NCI-H446 (cell line): ENCODE data around the gene PRICKLE1.

Experiments
- DNase-seq, 2 experiments: peaks; one replicate each; lab custom pipeline; 2025; lab: John Stamatoyannopoulos, UW

PRICKLE1 gene

DNA sequence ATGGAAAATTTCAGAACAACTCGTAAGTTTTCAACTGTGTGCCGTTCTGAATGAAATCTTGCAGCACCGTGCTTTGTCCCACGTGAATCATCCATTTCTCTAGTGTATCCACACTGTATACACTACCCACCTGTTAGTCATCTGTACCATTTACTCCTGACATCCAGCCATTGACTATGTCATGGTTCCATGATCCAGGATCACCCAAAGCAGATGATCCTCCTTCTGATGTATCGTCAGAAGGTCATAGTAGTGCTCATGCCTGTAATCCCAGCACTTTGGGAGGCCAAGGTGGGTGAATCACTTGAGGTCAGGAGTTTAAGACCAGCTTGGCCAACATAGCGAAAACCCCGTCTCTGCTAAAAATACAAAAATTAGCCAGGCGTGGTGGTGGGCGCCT, 140.7 kb downstream of the PRICKLE1 start:
- DNase-seq: no peak

DNA sequence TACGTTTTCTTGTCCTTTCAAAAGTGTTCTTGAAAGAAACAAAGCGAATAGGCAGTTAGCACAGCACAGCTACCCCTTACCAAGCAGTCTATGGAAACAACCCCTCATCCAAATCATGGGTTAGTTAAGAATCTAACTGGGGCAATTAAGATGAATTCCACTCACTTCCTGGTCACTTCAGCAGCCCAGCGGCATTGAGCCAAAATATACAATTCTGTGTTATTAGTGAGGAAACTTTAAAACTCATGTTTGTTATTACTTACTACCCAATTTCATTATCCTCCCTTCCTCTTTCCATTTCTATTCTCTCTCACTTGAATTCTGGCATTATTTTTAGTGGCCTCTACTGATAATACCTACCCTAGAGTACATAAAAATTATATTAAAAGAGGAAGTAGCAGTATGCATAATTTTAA, 142.2 kb downstream of the PRICKLE1 start:
- no peak for DNase-seq

GRCh38 chr12:42446761-42447160, 142.8 kb downstream of the PRICKLE1 start:
- DNase-seq: no peak

GRCh38 chr12:42445891-42446290, 143.7 kb downstream of the PRICKLE1 start:
- no peak for DNase-seq

- no peak for DNase-seq
Measured at GRCh38 chr12:42444192-42444943, 145.2 kb downstream of the PRICKLE1 start.

DNA sequence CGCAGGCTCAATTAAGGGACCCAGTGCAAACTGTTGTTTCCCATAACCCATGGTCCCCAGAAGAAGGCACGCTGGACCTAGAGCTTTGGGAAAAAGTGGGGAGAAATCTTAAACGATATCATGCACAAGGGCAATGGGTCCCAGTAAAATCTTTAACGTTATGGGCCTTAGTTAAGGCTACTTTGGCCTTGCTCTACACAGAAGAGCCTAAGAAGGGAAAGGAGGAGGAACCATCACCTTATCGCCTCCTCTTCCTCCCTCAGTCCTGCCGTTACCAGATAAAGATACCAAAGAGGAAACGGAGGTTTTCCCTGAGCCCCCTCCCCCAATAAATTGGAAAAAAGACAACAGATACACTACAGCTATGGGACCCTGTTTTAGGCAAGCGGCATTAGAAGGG, 146.7 kb downstream of the PRICKLE1 start:
- no peak for DNase-seq

DNA sequence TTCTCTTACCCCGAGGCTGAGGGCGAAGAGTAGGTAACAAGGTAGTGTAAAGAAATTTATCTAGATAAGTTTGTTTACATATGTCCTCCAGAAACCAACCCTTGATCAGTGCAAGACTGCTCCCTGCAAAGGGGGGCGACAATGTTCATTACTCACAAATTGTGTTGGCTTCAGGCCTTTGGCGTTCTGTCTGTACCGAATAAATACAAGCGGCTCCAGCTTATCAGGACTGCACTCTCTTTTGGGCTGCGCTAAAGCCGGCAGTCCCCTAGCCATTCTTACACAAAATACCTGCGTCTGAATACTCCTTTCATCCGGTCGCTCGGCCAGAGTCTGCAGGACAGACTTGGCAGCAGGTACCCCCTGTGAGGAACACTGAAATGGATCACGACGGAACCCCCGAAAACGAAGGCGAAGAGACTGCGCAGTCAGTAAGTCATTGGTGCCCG, 147.2 kb downstream of the PRICKLE1 start:
- no peak for DNase-seq

GRCh38 chr12:42440608-42441007, 148.9 kb downstream of the PRICKLE1 start:
- DNase-seq: no peak

GRCh38 chr12:42432517-42433140, 156.9 kb downstream of the PRICKLE1 start:
- no peak for DNase-seq

GRCh38 chr12:42428850-42429249, 160.7 kb downstream of the PRICKLE1 start:
- no peak for DNase-seq

GRCh38 chr12:42426746-42427145, 162.8 kb downstream of the PRICKLE1 start:
- DNase-seq: no peak

- DNase-seq: no peak
Measured at GRCh38 chr12:42422785-42423184, 166.8 kb downstream of the PRICKLE1 start.

DNA sequence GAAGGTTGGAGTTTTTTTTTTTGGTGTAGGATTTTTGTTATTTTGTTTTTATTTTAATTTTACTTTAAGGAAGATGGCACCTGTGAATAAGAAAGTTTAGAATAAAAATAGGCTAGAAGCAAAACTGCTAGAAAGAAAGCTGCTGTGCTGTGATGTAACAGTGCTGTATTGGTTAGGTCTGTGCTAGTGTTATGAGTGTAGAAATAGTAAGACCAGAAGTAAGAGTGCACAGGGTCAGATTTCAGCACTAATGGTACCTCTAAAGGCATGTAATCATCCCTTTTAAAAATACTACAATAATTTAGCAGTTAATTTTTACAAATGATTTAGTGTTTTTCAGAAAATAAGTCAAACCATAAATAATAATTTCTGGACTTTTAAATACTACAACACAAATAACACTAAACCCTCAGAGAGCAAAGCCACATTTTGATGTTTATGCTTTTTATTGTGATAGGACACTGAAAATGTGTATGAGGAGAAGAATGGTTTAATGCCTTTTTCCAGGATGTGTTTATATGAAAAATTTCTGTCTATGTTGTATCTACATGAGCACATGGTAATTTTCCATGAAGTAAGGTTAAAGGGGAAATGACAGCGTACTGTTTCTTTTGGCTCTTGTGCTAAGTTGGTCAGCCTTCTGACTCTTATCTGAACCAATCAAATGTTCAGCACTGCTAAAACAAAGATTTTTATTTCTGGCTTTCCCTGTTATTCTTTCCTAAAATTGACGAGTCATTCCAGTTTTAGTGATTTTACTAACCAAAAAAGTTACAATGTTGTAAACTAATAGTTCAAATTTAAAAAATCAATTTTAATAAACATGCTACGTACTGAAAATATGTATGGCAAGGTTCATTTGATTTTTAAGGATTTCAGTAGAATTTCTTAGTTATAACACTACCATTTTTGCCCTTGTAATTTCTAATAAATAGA, 167.4 kb downstream of the PRICKLE1 start:
- DNase-seq: no peak

GRCh38 chr12:42420395-42420794, 169.2 kb downstream of the PRICKLE1 start:
- no peak for DNase-seq

DNA sequence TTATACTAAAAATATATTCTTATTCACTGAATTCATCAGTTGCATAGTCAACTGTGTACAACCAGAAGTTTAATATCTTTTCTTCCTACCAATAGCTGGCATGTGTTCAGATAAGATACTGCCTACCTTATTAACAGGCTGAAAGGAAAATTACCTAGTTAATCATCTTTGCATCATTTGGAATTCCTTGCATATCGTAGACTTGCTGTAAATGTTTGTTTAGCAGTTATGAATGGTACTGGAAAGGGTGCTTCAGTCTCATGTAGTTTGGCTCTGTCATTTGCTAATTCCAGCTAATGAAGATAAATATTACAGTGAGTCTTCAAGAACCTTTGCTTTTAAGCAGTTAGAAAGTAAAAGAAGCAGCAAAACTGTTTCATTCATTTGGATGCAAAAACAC, 179.2 kb downstream of the PRICKLE1 start:
- peak in 1 of 2 experiments; percentile 2 for DNase-seq

- DNase-seq: no peak
Measured at GRCh38 chr12:42409471-42409870, 180.1 kb downstream of the PRICKLE1 start.

DNA sequence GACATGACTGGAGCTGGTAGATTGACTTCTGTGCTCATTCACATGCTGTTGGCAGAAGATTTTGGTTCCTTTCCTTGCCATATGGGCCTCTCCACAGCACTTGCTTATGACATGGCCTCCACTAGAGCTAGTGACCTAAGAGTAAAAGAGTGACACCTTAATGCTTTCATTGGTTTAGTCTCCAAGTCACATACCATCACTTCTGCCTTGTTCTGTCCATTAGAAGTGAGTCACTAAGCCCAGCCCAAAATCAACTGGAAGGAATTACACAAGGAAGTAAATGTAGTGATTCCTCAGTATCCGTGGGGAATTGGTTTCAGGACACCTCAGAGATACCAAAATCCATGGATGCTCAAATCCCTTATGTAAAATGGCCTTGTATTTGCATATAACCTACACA, 182.2 kb downstream of the PRICKLE1 start:
- peak in 1 of 2 experiments; percentile 17 for DNase-seq
